Ishikawa (cell line): ENCODE data around the gene SGCG.

Experiments used
- CEBPB ChIP-seq: IDR thresholded peaks from 2 replicates; pipeline ENCODE4 v1.6.1; 2012
- CREB1 ChIP-seq: IDR thresholded peaks from 2 replicates; pipeline ENCODE4 v1.6.1; 2012; ENCODE audit warnings: low read depth
- EGR1 ChIP-seq: IDR thresholded peaks from 2 replicates; pipeline ENCODE4 v1.6.1; 2012
- EP300 ChIP-seq: IDR thresholded peaks from 2 replicates; pipeline ENCODE4 v1.6.1; 2012; ENCODE audit warnings: borderline replicate concordance
- FOXM1 ChIP-seq: IDR thresholded peaks from 2 replicates; pipeline ENCODE4 v1.6.1; 2012; ENCODE audit warnings: low read depth, borderline replicate concordance
- NFIC ChIP-seq: IDR thresholded peaks from 2 replicates; pipeline ENCODE4 v1.6.1; 2012
- RAD21 ChIP-seq: IDR thresholded peaks from 2 replicates; pipeline ENCODE4 v1.6.1; 2012; ENCODE audit warnings: low read depth
- TAF1 ChIP-seq: IDR thresholded peaks from 2 replicates; pipeline ENCODE4 v1.6.1; 2012; ENCODE audit warnings: low read depth, mild to moderate bottlenecking
- TCF12 ChIP-seq: IDR thresholded peaks from 2 replicates; pipeline ENCODE4 v1.6.1; 2012; ENCODE audit warnings: low read depth
- TEAD4 ChIP-seq: IDR thresholded peaks from 2 replicates; pipeline ENCODE4 v1.6.1; 2012
- YY1 ChIP-seq: IDR thresholded peaks from 2 replicates; pipeline ENCODE4 v1.6.1; 2012; ENCODE audit warnings: low read depth
- ZBTB7A ChIP-seq: IDR thresholded peaks from 2 replicates; pipeline ENCODE4 v1.6.1; 2012; ENCODE audit warnings: low read depth
- TF ChIP-seq, protein P1 (sequence below): IDR thresholded peaks from 2 replicates; pipeline ENCODE4 v1.6.1; 2012; ENCODE audit warnings: low read depth, mild to moderate bottlenecking
- TF ChIP-seq, protein P2 (sequence below): IDR thresholded peaks from 2 replicates; pipeline ENCODE4 v1.6.1; 2012
- TF ChIP-seq, protein P3 (sequence below): IDR thresholded peaks from 2 replicates; pipeline ENCODE4 v1.6.1; 2012

Gene SGCG

DNA sequence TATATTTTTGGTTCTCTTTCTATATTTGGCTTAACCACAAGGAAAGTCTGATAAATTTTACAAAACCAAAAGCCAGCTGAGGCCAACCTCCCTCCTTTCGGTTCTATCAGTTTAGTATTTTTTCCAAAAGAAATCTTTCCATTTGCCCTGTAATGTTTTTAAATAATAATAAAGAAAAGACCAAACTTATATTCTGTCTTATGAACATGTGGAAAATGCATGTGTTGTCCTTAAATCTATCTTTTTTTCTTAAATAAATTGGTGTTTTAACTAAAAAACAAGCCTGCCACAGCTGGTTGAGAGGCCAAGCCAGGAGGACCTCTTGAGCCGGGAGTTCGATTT, 139.1 kb downstream of the SGCG start:
- no peak for TF ChIP-seq TEAD4
- no peak for TF ChIP-seq EGR1
- TF ChIP-seq YY1 = no peak
- no peak for TF ChIP-seq TAF1
- TF ChIP-seq, protein P1, sequence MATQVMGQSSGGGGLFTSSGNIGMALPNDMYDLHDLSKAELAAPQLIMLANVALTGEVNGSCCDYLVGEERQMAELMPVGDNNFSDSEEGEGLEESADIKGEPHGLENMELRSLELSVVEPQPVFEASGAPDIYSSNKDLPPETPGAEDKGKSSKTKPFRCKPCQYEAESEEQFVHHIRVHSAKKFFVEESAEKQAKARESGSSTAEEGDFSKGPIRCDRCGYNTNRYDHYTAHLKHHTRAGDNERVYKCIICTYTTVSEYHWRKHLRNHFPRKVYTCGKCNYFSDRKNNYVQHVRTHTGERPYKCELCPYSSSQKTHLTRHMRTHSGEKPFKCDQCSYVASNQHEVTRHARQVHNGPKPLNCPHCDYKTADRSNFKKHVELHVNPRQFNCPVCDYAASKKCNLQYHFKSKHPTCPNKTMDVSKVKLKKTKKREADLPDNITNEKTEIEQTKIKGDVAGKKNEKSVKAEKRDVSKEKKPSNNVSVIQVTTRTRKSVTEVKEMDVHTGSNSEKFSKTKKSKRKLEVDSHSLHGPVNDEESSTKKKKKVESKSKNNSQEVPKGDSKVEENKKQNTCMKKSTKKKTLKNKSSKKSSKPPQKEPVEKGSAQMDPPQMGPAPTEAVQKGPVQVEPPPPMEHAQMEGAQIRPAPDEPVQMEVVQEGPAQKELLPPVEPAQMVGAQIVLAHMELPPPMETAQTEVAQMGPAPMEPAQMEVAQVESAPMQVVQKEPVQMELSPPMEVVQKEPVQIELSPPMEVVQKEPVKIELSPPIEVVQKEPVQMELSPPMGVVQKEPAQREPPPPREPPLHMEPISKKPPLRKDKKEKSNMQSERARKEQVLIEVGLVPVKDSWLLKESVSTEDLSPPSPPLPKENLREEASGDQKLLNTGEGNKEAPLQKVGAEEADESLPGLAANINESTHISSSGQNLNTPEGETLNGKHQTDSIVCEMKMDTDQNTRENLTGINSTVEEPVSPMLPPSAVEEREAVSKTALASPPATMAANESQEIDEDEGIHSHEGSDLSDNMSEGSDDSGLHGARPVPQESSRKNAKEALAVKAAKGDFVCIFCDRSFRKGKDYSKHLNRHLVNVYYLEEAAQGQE = no peak
- TF ChIP-seq CREB1 = no peak
- TF ChIP-seq ZBTB7A = no peak

DNA sequence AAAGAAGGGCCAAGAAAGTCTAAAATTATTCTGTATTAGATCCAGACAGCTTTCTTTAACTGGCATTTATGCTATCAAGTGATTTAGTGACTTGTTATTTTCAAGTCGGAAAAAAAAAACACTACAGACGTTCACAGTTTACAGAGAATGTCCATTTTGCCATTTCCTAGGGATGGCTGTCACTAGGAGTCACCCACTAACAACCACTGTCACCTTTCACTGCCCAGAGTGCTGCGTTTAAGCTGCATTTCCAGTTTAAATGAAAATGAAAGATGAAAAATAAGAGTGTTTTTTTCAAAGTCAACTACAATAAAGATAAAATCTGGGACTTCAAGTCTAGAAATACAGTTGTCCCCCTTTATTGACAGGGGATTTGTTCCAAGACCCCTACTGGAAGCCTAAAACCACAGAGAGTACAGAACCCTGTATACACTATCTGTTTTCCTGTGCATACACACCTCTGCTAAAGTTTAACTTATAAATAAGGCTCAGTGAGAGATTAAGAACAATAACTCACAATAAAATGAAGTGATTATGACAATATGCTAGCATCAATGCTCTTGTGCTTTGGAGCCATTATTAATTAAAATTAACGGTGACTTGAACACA, 140.3 kb downstream of the SGCG start:
- TF ChIP-seq CEBPB (no peak), TCF12 (no peak), RAD21 (no peak)

DNA sequence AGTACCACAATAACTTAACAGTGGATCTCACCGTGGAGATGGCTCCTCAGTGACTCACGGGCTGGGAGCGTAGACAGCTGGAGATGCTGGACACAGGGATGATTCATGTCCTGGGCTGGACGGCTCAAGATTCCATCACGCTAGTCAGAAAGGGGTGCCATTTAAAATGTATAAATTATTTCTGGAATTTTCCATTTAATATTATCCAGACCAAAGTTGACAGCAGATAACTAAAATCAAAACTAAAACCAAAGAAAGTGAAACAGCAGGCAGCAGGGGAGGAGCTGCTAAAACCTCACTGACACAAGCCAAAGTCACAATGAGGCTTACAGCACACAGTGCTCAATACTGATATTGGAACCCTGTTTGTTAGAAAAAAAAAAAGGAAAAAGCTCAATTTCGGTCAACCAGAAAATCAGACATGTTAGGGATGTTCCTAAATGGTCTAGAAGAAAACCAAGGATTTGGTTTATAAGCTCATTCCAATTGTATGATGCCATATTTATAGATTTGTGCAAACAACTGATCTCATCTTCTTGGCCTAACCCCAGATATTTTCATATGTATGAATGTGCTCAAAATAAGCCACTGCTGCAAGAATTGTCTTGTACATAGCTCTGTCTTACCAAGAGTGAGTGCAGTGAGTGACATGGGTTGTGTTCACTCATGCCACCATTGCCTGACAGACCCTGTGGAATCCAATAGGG, 140.9 kb downstream of the SGCG start:
- TF ChIP-seq TEAD4 (no peak), TCF12 (no peak), YY1 (no peak), NFIC (no peak), RAD21 (no peak), ZBTB7A (no peak), TAF1 (no peak)
- TF ChIP-seq, protein P2, sequence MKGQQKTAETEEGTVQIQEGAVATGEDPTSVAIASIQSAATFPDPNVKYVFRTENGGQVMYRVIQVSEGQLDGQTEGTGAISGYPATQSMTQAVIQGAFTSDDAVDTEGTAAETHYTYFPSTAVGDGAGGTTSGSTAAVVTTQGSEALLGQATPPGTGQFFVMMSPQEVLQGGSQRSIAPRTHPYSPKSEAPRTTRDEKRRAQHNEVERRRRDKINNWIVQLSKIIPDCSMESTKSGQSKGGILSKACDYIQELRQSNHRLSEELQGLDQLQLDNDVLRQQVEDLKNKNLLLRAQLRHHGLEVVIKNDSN = no peak
- TF ChIP-seq, protein P3, sequence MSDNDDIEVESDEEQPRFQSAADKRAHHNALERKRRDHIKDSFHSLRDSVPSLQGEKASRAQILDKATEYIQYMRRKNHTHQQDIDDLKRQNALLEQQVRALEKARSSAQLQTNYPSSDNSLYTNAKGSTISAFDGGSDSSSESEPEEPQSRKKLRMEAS = no peak

DNA sequence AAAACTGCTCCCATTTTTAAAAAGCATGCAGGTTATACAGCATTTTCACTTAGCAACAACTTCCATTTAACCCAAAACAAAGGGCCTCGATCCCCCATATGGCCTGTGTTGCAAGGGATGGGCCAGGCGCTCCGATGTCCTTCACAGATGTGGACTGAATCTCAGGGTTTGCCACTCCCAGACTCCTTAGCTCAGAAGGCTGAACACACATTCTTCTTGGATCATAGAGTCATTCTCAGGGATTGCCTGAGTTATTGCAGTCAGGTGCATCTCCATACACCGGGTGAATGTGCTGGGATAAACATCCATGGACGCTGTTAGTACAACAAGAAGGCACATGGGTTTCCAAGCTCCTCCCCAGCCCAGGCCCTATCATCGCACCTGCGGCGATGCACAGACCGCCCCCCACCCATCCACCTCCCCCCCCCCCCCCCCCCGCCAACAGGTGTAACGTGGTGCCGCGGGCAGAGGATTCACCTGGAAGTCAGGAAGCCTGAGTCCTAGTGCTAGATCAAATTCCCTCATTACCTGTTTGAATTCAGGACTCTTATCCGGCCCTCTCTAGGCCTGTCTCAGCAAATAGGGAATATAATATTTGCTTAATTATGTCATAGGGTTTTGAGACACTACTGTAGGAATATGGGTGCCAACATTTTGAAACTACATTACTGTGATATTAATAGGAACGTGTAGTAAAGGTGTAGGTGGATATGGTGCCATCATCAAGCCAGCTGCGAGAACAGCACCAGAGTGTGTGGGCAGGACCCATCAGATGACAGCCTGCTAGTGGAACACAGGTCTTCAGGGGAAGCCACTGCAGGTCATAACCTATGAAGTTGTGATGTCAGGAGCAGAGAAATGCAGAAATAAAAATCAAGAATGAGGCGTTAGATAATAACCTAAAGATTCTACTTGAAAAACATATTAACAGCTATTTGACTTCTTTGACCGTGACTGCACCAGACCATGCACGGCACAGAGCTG, 141.9 kb downstream of the SGCG start:
- TF ChIP-seq, protein P2 = no peak
- no peak for TF ChIP-seq TAF1
- TF ChIP-seq, protein P1 = no peak
- no peak for TF ChIP-seq EGR1
- no peak for TF ChIP-seq RAD21
- no peak for TF ChIP-seq EP300
- TF ChIP-seq TCF12 = no peak
- TF ChIP-seq, protein P3 = no peak
- TF ChIP-seq TEAD4 = no peak
- no peak for TF ChIP-seq FOXM1
- no peak for TF ChIP-seq YY1
- no peak for TF ChIP-seq CEBPB
- TF ChIP-seq NFIC = no peak

DNA sequence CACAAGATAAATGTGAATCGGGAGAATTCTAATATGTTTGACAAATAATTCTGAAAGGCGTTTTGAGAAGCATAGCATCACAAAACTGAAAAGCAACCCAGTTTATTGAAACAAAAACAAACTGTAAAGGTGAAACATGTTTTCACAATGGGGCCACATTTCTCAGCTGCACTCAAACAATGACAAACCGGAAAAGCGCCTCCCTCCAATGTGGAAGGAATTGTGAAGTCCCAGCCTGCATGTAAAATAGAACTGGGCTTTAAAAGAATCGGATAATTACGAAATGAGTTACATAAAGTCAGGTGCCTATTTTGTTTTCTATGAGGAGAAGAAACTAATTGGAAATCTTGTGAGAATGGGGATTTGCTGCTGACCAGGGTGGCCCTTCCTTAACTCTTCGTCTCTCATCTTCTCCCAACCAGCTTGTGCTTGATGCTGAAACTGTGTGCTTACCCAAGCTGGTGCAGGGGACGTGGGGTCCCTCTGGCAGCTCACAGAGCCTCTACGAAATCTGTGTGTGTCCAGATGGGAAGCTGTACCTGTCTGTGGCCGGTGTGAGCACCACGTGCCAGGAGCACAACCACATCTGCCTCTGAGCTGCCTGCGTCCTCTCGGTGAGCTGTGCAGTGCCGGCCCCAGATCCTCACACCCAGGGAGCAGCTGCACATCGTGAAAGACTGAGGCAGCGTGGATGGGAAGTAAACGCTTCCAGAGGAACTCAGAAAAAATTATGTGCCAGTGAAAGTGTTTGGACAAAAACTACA, 143.3 kb downstream of the SGCG start:
- no peak for TF ChIP-seq TAF1
- TF ChIP-seq ZBTB7A = no peak
- no peak for TF ChIP-seq CREB1
- no peak for TF ChIP-seq FOXM1
- TF ChIP-seq, protein P2 = no peak
- TF ChIP-seq EGR1 = no peak
- TF ChIP-seq TCF12 = no peak
- TF ChIP-seq NFIC = no peak
- no peak for TF ChIP-seq CEBPB
- TF ChIP-seq, protein P1 = no peak
- TF ChIP-seq YY1 = no peak
- TF ChIP-seq, protein P3 = no peak
- no peak for TF ChIP-seq RAD21
- no peak for TF ChIP-seq EP300
- no peak for TF ChIP-seq TEAD4
